HG02885 (cell line): ENCODE data around the gene C8A.

ENCODE experiments used
- ATAC-seq: cut with Tn5 transposase; IDR thresholded peaks from one replicate; pipeline ENCODE4 v1.9.1; 2021; ENCODE audit warnings: mild to moderate bottlenecking; ENCODE audit not compliant: unreplicated experiment, poor library complexity

The C8A gene

GRCh38 chr1:56922070-56922469 is 67.5 kb downstream of the C8A start:
- no peak for ATAC-seq

- no peak for ATAC-seq
Observed at GRCh38 chr1:56922507-56922906, 67.9 kb downstream of the C8A start.

GRCh38 chr1:56923201-56923600 is 68.6 kb downstream of the C8A start:
- no peak for ATAC-seq

DNA sequence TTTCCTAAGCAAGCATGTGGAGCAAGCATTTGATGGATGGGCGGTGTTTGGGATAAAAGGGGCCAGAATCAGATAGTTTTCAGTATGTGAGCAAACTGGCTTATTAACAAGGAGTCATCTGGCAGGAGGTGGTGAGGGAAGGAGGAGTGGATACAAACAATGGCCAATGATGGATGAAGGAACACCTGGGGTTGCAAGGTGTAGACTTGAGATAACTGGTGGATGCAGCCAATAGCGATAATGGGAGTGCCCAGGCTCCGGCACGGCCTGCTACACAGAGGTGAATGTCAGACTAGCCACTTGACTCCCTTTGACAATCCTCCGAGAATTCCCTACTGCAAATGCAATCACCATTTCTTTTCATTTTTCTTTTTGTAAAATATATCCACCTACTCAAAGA is 69.5 kb downstream of the C8A start:
- no peak for ATAC-seq

DNA sequence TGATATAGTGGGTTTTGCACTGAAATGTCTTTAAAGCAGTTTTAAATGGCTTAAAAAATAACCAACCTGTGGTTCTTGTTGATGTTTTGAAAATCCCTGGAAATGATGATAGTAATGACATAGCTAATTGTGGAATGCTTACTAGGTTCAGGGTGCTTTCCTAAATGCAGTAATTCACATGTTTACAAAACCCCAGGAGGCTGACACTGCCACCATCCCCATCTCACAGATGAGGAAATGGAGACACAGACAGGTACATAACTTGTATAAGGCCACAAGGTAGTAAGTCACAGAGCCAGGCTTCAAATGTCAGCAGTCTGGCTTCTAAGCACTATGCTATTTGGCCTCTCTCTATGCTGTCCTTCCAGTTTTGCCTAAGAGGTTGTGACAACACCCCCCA is 70.6 kb downstream of the C8A start:
- ATAC-seq, result no peak

DNA sequence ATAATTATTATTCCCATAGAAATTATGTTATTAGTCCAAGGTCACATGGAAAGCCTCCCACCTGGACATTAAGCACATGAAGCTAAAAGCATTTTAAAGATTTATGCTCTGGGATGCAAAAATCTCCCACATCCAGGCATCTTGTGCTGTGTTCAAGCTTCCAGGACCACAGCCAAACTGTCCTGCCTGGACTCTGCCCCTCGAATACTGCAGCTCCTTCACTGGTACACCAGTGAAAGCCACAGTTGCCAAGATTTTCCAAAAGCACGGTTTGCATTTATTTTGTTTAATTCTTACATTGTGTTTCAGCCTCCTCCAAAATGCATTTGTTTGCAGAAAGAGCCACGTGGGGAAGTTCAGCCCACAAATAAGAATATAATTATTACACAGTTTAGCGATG is 72.6 kb downstream of the C8A start:
- no peak for ATAC-seq

DNA sequence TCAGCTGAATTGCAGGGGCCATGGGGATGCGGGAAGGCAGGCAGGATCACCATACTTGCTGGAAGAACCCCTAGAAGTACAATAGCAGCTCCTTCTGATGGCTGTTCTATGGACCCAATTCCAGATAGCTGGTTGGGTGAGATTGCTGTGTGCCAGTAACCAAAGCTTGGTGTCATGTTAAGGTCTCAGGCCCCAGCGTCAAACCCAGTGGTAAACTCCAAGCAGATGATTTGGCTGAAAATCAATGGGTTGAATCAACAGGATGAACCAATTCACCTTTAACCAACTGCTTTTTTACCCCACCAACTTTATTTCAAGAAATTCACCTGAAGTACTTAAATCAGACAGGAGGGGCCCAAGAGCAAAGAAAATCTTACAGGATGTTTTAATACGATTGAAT is 73.4 kb downstream of the C8A start:
- ATAC-seq, result no peak

GRCh38 chr1:56929492-56929891 is 74.9 kb downstream of the C8A start:
- ATAC-seq, result no peak

GRCh38 chr1:56931211-56931610 is 76.6 kb downstream of the C8A start:
- no peak for ATAC-seq

GRCh38 chr1:56931686-56932085 is 77.1 kb downstream of the C8A start:
- no peak for ATAC-seq

DNA sequence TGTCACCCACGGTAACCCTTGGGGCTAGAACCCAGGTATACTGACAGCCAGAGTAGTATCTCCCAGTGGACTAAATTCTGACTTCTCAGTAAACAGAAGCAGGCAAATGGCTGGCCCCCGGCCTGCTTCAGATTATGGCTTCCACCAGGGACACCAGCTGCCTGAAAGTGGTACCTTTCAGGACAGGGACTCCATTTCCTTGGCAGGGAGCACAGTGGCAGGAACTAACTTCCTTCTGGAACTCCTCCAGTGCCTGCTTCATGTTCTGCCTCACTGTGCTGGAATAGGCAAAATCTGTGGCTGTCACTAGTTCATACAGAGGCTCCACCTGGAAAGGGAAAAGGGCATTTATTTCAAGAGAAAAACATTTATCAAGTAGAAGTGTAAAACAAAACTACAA is 78.6 kb downstream of the C8A start:
- ATAC-seq, result no peak

DNA sequence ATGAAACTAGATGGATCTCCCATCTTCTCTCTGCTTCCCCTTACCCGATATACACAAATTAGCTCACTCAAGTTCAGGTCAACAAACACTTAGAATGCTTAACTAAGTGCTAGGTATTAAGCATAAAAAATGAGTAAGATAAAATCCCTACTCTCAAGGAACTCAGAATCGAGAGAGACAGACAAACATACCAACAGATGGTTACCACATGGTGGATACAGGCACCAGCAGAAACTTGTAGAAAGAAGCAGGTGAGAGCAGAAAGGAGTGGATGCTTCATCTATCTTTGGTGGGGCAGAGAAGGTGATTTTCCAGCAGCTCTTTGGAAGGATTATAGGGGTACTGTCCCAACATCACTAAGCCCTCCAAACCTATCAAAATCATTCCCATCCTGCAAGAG is 79.0 kb downstream of the C8A start:
- no peak for ATAC-seq

DNA sequence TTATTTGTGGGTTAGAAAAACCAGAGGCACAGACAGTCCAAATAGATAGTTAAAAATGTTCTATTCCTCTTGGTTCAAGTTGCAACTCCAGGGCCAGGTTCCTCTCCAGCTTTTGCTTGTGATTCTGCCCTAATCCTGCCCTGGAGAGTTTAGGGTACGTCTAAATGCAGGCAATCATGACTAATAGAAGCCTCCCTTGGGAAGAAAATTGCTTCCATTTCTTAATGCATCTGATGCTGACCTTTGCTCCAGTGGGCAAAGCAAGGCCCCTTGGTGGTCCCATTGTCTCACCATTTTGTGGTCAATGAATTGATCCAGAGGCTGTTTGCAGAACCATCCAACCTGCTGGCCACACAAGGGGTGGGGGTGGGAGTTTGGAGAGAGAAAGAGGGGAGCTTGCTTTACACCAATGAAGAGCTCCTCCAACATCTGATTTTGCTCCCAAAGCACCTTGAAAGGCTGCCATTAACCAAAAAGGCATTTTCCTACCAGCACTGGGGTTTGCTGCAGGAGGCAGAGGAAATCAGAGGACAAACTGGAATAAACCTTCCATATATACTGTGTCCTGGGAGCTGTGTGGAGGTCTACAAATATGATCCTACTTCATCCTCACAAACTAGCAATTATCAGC is 79.9 kb downstream of the C8A start:
- no peak for ATAC-seq

- ATAC-seq, result no peak
Observed at GRCh38 chr1:56938646-56939045, 84.0 kb downstream of the C8A start.

DNA sequence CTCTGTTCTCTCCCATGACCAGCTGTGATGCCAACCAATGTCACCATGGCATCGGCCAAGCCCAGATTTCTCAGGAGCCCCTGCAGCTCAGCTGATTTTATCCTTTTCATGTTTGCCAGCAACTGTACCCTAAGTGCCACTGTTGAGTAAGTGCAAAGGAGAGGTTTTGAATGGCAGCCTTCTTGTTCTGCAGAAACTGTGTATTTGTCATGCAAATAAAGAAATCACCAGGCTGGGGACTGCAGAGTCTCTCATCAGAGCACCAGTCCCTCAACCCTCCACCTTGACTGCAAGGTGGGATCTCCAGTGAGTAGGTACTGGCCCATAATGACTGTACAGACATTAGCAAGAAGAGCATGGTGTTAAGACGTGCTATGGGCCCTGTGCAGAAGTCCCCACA is 84.6 kb downstream of the C8A start:
- ATAC-seq, result no peak

DNA sequence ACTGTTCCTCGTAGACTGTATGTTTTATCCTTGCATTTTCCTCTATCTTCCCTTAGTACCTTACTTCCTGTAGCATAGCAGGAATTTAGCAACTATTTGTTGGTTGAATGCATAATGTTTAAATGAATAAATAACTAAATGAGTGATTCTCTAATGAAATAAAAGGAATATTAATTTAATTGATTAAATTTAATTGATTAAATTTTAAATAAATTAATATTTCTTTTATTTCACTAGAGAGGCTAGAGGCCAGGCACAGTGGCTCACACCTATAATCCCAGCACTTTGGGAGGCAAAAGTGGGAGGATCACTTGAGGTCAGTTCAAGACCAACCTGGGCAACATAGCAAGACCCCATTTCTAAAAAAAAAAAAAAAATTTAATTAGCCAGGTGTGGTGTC is 85.4 kb downstream of the C8A start:
- no peak for ATAC-seq

- ATAC-seq, result no peak
Observed at GRCh38 chr1:56948403-56949023, 93.9 kb downstream of the C8A start.

DNA sequence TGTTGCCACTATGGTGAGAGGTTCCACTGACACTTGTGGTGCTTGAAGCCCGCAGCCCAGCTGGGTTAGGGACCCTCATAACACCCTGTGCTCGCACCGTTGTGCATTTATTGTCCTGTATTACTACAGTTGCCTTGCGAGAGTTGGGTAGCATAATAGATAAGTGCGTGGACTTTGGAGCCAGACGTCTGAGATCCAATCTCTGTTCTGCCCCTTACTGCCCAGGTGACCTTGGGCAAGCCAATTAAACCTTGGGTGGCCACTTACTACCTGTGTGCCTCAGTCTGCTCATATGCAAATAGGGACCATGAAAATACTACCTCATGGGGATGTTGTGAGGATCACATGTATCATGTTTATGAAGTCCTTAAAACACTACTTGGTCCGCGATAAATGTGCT is 97.9 kb downstream of the C8A start:
- no peak for ATAC-seq

- ATAC-seq, result no peak
Observed at GRCh38 chr1:56953386-56953785, 98.8 kb downstream of the C8A start.

DNA sequence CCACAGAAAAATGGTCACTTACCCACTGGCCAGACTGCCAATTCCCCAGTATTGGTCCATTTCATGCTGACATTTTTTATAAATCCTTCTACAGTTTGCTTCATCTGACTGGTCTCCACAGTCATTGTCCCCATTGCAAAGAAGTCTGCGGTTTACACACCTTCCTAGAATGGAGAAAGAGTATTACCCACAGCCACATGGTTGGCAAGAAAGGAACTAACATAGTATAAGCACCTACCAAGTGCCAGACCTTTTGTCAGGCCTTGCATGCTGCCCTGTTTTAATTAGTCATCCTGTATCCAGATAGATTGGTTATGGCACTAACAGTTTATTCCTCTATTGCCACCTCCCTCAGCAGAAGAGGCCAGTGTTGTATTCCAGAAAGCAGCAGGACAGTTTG is 100.1 kb downstream of the C8A start:
- ATAC-seq, result no peak

DNA sequence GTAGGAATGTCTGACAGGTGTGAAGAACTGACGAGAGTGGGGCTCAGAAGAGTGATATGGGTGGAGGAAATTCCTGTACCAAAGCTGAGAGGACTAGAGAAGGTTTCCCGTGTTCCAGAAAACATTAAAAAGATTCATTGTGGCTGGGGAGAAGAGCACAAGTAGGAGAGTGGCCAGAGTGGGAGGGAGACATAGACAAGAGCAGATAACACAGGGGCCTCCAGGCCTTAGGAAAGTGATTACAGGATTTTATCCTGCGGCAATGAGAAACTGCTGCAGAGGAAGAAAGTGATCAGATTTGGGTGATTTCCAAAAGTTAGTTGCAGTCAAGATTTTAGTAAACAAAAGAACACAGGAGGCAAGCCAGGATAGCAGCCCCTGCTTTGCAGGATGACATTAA is 103.3 kb downstream of the C8A start:
- no peak for ATAC-seq

- no peak for ATAC-seq
Observed at GRCh38 chr1:56958526-56958925, 103.9 kb downstream of the C8A start.

DNA sequence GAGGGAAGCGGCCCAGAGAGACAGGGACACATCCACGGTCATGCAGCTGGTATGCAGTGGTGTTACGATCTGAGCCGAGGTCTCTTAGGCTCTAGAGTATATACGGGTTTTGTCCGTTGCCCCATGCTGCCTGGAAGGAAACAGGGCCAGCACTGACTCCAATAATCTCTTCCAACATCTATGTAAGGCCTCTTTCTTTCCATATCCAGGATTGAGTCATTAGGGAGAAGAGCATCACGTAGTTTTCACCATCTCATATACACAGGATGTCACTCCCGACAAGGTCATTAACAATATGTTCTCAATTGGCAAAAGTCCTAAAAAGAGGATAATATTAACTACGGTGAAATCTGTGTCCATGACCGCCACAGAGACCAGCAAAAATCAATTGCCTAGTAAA is 106.8 kb downstream of the C8A start:
- no peak for ATAC-seq
